Measurements from ENCODE around the gene CCDC121.
A peak's percentile ranks its signal among the peaks of the same experiment; 100 is the strongest.
"Not testable (repeated sequence)": the region's sequence is repeated elsewhere in the genome, so short reads cannot be mapped to it uniquely, and the experiment has no call there.

CCDC121 gene

DNA sequence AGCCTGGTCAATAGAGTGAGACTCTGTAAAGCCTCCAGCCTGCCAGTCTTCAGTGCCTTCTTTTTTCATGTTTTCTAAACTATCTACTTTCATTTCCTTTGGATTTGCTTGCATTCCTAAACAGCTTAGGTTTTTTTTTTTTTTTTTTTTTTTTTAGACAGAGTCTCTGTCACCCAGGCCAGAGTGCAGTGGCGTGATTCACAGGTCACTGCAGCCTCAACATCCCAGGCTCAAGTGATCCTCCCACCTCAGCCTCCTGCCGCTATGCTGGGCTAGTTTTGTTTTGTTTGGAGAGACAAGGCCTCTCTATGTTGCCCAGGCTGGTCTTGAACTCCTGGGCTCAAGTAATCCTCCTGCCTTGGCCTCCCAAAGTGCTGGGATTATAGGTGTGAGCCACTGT is 1.4 kb upstream of the CCDC121 start:
- not testable (repeated sequence) for H3K27ac ChIP-seq (ENCODE audit: low read depth, low read length); H3K9ac ChIP-seq (ENCODE audit: low read depth, low read length); H3K4me1 ChIP-seq (ENCODE audit: insufficient read depth, low read length); H3K27me3 ChIP-seq (ENCODE audit: insufficient read depth, low read length); H3K9me3 ChIP-seq (ENCODE audit: insufficient read depth, low read depth, low read length); H3K4me3 ChIP-seq (ENCODE audit: low read length)
- WGBS, result 94% methylated on average over 2 of the region's 2 CpGs
- H3K36me3 ChIP-seq (ENCODE audit: insufficient read depth, low read length), result peaks cover 47% of the 10 kb centered on the region

DNA sequence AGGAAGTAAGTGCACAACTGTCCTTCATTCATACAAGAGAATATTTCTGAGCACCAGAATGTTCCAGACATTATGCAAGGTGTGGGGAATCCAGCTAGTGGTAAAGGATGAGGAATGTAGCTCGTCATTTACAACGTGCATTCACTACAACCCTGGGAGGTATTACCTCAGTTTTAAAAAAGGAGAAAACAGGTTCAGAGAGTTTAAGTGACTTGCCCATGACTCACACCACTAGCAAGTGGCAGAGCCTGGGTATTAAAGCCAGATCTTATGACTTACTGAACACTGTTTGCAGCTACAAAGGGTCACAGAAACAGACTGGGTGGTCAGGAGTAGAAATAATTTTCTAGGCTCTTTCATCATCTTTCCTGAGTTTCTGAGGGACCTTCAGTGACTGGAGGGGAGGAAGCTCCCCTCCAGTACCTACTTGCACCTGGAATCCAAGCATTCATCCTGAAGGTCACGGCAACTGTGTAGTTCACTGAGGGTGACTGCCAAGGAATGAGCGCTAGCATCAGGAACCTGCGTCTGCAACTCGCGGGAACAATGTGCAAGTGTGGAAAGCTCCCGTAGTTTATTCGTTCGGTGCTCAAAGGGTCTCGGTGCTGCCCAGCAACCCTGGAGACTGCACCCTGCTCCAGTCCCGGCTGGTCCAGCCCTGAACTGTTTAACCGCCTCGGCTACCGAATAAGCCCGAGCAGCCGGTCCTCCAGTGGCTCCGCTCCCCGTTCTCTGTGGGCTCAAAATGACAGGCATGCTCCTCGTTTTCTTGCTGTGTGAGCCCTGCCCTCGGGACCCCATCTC is 647 bp downstream of the CCDC121 start:
- Histone ChIP-seq H3K4me1 (ENCODE audit: insufficient read depth, low read length) (peaks cover 12% of the 10 kb centered on the region; the same call in 1 of the 2 replicates), H3K27me3 (ENCODE audit: insufficient read depth, low read length) (no peaks in the 10 kb centered on the region), H3K9me3 (ENCODE audit: insufficient read depth, low read depth, low read length) (no peaks in the 10 kb centered on the region), H3K36me3 (ENCODE audit: insufficient read depth, low read length) (peaks cover 38% of the 10 kb centered on the region), H3K9ac (ENCODE audit: low read depth, low read length) (peak overlapping the region; percentile 97), H3K4me3 (ENCODE audit: low read length) (peak overlapping the region; percentile 90), H3K27ac (ENCODE audit: low read depth, low read length) (no peak overlapping the region; the same call in 1 of the 2 replicates)
- WGBS, result 7% methylated on average over 21 of the region's 21 CpGs

DNA sequence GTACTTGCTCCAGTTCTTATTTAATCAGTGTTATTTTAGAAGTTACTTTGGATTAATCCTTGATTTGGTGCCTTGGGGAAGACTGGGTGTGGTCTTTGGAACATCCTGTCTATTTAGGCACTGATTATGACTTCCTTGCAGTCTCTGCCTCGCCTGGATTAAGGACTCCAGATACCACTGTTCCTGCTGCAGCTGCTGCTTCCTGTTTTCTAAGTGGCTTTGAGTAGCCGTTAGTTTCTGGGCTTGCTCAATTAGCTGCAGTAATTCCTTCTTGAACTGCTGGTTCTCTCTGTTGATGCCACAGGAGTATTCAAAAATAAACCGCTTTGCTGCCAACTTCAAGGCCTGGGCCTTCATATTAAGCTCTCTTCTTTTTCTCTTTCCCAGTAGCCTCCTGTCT is 1.9 kb downstream of the CCDC121 start:
- H3K9ac ChIP-seq (ENCODE audit: low read depth, low read length); H3K27ac ChIP-seq (ENCODE audit: low read depth, low read length); H3K4me3 ChIP-seq (ENCODE audit: low read length); H3K9me3 ChIP-seq (ENCODE audit: insufficient read depth, low read depth, low read length); H3K27me3 ChIP-seq (ENCODE audit: insufficient read depth, low read length): not testable (repeated sequence)
- peaks cover 38% of the 10 kb centered on the region for H3K36me3 ChIP-seq (ENCODE audit: insufficient read depth, low read length)
- peaks cover 24% of the 10 kb centered on the region; the same call in 1 of the 2 replicates for H3K4me1 ChIP-seq (ENCODE audit: insufficient read depth, low read length)
- 81% methylated on average over 3 of the region's 3 CpGs for WGBS

DNA sequence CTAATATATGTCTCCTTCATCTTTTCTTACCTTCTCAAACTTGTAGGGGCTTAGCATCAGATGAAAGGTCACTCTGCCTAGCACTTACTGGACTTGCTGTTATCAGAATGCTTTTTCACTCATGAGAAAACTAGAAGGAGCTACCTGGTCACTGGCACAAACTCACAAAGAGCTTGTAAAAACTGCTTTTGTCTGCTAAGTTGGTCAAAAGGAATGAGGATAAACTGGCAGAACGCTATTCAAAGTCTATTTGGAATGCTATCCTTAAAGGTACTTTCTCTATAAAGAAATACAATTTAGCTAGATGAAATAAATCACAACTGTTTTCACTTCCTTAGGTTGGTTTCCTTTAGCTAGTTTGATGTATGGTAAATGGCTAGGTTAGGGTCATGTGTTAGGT is 2.5 kb downstream of the CCDC121 start:
- H3K9me3 ChIP-seq (ENCODE audit: insufficient read depth, low read depth, low read length); H3K4me3 ChIP-seq (ENCODE audit: low read length); H3K9ac ChIP-seq (ENCODE audit: low read depth, low read length); H3K27ac ChIP-seq (ENCODE audit: low read depth, low read length); H3K27me3 ChIP-seq (ENCODE audit: insufficient read depth, low read length): not testable (repeated sequence)
- H3K36me3 ChIP-seq (ENCODE audit: insufficient read depth, low read length), result peaks cover 38% of the 10 kb centered on the region
- peaks cover 27% of the 10 kb centered on the region; the same call in 1 of the 2 replicates for H3K4me1 ChIP-seq (ENCODE audit: insufficient read depth, low read length)
- 100% methylated on average over 1 of the region's 1 CpG for WGBS

DNA sequence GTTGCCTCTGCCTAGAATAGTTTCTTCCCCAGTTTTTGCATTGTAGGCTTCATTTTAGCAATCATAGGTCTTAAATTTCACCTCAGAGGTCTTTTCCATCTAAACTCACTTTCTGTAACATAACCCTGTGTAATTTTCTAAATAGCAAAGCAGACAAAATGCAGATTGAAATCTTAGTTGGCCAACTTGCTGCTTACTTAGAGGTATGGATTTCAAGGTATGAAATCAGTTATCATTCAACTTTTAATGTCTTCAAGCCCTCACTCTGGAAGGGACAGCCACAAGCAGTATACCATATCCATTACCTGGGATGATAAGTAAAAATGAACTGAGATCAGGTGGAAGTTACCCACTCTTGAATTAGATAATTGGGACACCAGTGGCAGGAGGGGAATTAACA is 3.9 kb downstream of the CCDC121 start:
- Histone ChIP-seq H3K4me1 (ENCODE audit: insufficient read depth, low read length) (peaks cover 27% of the 10 kb centered on the region; the same call in 1 of the 2 replicates), H3K4me3 (ENCODE audit: low read length) (no peak overlapping the region), H3K36me3 (ENCODE audit: insufficient read depth, low read length) (peaks cover 40% of the 10 kb centered on the region), H3K9me3 (ENCODE audit: insufficient read depth, low read depth, low read length) (no peaks in the 10 kb centered on the region), H3K27me3 (ENCODE audit: insufficient read depth, low read length) (no peaks in the 10 kb centered on the region), H3K9ac (ENCODE audit: low read depth, low read length) (no peak overlapping the region), H3K27ac (ENCODE audit: low read depth, low read length) (no peak overlapping the region)

DNA sequence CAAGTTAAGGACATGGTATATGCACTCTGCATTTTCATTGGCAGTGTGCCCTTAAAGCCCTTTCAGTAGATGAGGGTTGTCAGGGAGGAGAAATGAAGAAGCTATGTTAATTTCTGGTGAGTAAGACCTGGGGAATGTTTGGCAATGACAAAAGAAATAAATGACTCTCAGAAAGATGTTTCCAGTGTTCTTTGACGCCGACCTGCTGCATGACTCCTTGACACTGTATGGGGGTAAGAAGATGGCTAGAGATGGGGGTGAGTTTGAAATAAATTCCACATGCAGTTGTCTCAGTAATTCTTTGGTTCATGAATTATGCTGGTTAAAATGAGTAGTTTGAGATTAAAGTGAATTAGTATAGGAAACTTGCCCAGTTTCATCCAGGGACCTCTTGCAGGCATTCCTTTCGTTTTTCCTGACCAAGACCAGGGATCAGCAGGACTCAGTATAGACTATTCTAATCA is 5.9 kb downstream of the CCDC121 start:
- Histone ChIP-seq H3K9ac (ENCODE audit: low read depth, low read length) (no peak overlapping the region), H3K4me3 (ENCODE audit: low read length) (no peak overlapping the region; the same call in 1 of the 2 replicates), H3K4me1 (ENCODE audit: insufficient read depth, low read length) (peaks cover 24% of the 10 kb centered on the region; the same call in 1 of the 2 replicates), H3K36me3 (ENCODE audit: insufficient read depth, low read length) (peaks cover 60% of the 10 kb centered on the region), H3K27ac (ENCODE audit: low read depth, low read length) (peak overlapping the region; percentile 83), H3K27me3 (ENCODE audit: insufficient read depth, low read length) (no peaks in the 10 kb centered on the region), H3K9me3 (ENCODE audit: insufficient read depth, low read depth, low read length) (no peaks in the 10 kb centered on the region)
- WGBS, result 58% methylated on average over 3 of the region's 3 CpGs

DNA sequence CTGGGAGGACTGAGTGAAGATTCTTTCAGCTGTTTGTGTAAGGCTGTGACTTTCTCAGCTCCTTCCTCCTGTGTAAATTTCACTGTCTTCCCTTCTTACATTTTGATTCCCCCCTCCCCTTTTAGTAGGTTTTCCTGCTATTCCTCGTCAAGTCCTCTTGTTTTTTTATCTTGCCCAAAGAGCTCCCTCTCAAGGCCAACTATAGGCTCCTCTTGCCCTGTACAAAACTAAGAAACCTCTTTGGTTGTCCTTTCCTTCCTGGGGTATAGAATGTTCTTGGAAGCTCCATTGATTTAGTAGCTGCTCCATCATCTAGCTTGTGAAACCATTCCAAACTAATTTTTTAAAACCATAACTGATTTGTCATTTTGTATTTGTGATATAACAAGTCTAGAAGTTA is 7.3 kb downstream of the CCDC121 start:
- Histone ChIP-seq H3K27ac (ENCODE audit: low read depth, low read length) (no peak overlapping the region; the same call in 1 of the 2 replicates), H3K4me3 (ENCODE audit: low read length) (no peak overlapping the region), H3K9me3 (ENCODE audit: insufficient read depth, low read depth, low read length) (no peaks in the 10 kb centered on the region), H3K9ac (ENCODE audit: low read depth, low read length) (no peak overlapping the region), H3K4me1 (ENCODE audit: insufficient read depth, low read length) (peaks cover 21% of the 10 kb centered on the region; the same call in 1 of the 2 replicates), H3K27me3 (ENCODE audit: insufficient read depth, low read length) (no peaks in the 10 kb centered on the region), H3K36me3 (ENCODE audit: insufficient read depth, low read length) (peaks cover 74% of the 10 kb centered on the region)
- WGBS, result 93% methylated on average over 1 of the region's 1 CpG

DNA sequence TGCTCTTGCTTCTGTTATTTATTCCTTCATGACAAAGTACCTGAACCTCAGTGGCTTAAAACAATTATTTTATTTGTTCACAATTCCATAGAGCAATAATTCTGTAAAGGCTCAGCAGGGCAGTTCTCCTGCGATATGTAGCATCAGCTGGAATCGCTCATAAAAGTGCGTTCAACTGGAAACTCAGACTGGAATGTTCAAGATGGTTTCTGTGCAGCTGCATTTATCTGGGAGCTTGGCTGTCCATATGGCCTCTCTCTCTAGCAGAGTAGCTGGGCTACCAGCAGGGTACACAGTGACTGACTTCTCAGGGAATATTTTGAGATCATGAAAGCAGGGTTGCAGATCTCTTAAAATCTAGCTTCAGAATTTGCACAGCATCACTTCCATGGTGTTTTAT is 13.5 kb downstream of the CCDC121 start:
- Histone ChIP-seq H3K27ac (ENCODE audit: low read depth, low read length) (no peak overlapping the region), H3K36me3 (ENCODE audit: insufficient read depth, low read length) (peaks cover 89% of the 10 kb centered on the region), H3K4me3 (ENCODE audit: low read length) (no peak overlapping the region), H3K4me1 (ENCODE audit: insufficient read depth, low read length) (no peaks in the 10 kb centered on the region), H3K9ac (ENCODE audit: low read depth, low read length) (no peak overlapping the region), H3K9me3 (ENCODE audit: insufficient read depth, low read depth, low read length) (no peaks in the 10 kb centered on the region), H3K27me3 (ENCODE audit: insufficient read depth, low read length) (no peaks in the 10 kb centered on the region)
- WGBS, result 96% methylated on average over 3 of the region's 3 CpGs

DNA sequence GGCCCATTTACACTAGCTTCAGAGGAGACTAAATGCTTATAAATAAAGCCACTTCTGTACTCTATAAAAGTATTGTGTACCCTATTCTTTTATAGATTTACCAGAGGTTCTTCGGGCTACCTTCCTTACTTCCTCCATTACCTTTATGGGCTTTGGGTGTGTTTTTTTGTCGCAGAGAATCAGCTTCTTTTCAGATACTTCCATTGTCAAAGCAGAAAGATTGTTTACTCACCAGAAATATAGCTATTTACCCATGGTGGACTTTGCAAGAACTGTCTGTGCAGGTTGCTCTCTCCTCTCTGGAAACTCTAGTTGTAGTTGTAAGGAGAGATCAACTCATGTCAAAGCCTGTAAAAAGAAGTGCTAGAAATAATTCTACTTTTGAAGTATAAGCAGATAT is 14.8 kb downstream of the CCDC121 start:
- H3K27me3 ChIP-seq (ENCODE audit: insufficient read depth, low read length), result no peaks in the 10 kb centered on the region
- no peaks in the 10 kb centered on the region for H3K9me3 ChIP-seq (ENCODE audit: insufficient read depth, low read depth, low read length)
- H3K4me3 ChIP-seq (ENCODE audit: low read length), result no peak overlapping the region
- H3K9ac ChIP-seq (ENCODE audit: low read depth, low read length), result no peak overlapping the region
- H3K36me3 ChIP-seq (ENCODE audit: insufficient read depth, low read length), result peaks cover 79% of the 10 kb centered on the region
- no peak overlapping the region for H3K27ac ChIP-seq (ENCODE audit: low read depth, low read length)
- no peaks in the 10 kb centered on the region for H3K4me1 ChIP-seq (ENCODE audit: insufficient read depth, low read length)
- 100% methylated on average over 1 of the region's 2 CpGs for WGBS

DNA sequence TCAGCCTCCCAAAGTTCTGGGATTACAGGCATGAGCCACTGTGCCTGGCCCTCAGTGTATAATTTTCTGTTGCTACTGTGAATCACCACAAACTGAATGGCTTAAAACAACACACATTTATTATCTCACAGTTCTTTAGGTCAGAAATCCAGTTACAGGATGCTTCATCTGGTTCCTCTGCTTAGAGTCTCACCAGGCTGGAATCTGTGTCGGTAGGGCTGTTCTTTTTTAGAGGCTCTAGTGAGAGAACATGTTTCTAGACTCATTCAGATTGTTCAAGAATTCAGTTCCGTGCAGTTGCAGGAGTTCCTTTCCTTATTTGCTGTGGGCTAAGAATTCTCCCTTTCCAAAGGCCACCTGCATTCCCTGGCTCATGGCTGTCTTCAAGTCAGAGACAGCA is 22.2 kb downstream of the CCDC121 start:
- Histone ChIP-seq H3K4me3 (ENCODE audit: low read length) (no peak overlapping the region), H3K36me3 (ENCODE audit: insufficient read depth, low read length) (peaks cover 75% of the 10 kb centered on the region), H3K4me1 (ENCODE audit: insufficient read depth, low read length) (no peaks in the 10 kb centered on the region), H3K9me3 (ENCODE audit: insufficient read depth, low read depth, low read length) (no peaks in the 10 kb centered on the region), H3K27me3 (ENCODE audit: insufficient read depth, low read length) (no peaks in the 10 kb centered on the region), H3K9ac (ENCODE audit: low read depth, low read length) (no peak overlapping the region), H3K27ac (ENCODE audit: low read depth, low read length) (no peak overlapping the region)
- WGBS, result 94% methylated on average over 2 of the region's 2 CpGs

DNA sequence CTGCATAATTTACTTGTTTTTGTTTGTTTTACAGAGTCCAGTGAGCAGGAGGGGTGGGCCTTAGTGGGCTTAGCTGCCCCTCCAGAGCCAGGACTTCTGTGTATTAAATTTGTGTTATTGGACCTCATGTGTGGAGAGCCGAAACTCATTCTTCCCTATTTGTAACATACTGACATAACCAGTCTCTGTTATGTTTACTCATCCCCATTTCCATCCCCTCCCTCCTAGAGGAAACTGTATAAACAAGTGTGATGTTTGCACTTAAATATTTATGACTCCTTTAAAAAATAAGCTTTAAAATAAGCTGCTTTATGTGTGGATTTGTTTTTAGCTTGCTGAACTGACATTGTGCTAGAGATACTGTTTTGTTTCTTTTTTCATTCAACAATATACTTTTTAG is 32.2 kb downstream of the CCDC121 start:
- Histone ChIP-seq H3K4me3 (ENCODE audit: low read length) (no peak overlapping the region), H3K9ac (ENCODE audit: low read depth, low read length) (no peak overlapping the region), H3K36me3 (ENCODE audit: insufficient read depth, low read length) (peaks cover 27% of the 10 kb centered on the region), H3K27ac (ENCODE audit: low read depth, low read length) (no peak overlapping the region), H3K4me1 (ENCODE audit: insufficient read depth, low read length) (no peaks in the 10 kb centered on the region), H3K27me3 (ENCODE audit: insufficient read depth, low read length) (no peaks in the 10 kb centered on the region), H3K9me3 (ENCODE audit: insufficient read depth, low read depth, low read length) (peaks cover 25% of the 10 kb centered on the region)
- WGBS, result no CpG with 5 or more reads among the region's 1 CpG

Measured in HUES64 (cell line).